ENCODE results near the gene CCDC149.
A peak's percentile ranks its signal among the peaks of the same experiment; 100 is the strongest.
"Not testable (repeated sequence)": the region's sequence is repeated elsewhere in the genome, so short reads cannot be mapped to it uniquely, and the experiment has no call there.

CCDC149 gene

DNA sequence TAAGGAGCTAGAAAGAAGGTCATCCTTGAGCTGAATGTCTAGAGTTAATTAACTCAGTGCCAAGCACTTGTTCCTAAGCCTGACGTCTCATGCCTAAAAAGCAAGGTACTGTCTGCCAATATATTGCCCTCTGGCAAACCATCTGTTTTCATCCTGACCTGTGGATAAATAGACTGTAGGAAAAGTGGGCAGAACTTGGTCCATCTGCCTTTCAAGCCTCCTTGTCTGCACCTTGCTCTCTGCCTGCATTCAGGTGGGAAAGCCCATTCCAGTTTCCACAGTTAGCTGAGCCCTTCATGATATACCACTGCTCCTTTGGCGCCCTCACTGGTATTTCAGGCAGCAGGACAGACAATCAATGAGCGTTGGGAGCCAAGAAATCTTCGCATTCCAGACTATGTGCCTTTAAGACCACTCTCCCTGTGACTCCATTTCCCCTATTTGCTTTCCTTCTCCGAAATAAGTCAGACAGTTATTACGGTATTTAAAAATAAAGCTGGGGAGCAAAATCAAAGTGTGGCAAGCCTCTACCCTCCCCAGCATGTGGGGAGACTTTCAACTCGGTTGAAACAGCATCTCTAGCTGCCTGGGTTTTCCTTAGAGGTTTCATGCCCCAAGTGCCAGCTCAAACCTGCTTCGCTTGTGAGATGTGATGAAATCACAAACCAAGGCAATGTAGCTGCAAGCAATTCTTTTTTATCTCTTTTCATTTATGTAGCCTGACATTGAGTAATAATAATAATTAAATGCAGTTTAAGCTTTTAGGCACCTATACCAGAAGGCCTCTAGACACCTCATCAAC lies 2.5 kb upstream of the CCDC149 start:
- peak; percentile 82 to 92 for DNase-seq

DNA sequence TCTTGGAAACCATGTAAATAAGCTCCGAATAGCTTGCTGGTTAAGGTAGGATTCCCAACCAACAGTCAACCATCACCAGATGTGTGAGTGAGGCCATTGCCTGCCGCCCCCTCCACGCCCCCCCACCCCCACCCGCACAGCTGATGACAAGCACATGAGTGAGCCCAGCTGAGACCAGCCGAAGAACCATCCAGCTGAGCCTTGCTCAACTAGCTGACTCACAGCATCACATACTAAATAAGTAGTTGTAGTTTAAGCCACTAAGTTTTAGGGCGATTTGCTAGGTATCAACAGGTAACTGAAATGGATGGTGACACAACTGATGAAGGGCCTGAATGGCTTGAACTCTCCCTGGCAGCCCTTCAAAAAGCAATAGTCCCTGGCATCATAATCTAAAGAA lies 1.6 kb upstream of the CCDC149 start:
- no peak for DNase-seq

DNA sequence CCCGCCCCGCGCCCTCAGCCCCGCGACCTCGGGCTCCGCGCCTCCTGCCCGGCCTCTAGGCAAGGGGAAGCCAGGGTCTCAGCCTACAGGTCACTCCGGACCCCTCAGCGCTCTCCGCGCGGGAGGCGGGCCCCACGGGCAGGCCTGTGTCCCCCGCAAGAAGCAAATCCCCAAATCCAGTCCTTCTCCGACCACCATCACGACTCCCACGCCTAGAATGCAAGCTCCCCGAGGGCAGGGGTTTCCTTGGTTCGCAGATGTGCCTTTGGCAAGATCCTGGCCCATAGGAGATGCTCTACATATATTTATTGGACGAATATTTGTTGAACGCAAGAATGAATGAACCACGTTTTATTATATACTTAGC lies 260 bp upstream of the CCDC149 start:
- DNase-seq = peak in 1 of 2 experiments; percentile 31

DNA sequence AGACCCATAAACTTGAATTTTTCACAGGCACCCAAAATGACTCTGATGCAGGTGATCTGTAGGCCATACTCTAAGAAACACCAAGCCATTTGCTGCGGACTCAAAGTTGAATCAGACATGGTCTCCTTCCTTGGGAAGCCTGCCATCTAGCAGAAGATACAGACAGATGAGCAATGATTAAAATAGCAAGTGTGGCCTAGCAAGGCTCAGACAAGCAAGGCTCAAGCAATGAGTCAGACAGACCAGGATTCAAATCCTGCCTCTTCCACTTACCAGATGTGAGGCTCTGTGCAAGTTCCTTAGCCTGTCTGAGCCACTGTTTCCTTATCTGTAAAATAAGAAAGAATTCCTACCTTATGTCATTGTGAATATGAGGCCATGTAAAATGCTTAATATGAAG lies 2.3 kb downstream of the CCDC149 start:
- DNase-seq = no peak

DNA sequence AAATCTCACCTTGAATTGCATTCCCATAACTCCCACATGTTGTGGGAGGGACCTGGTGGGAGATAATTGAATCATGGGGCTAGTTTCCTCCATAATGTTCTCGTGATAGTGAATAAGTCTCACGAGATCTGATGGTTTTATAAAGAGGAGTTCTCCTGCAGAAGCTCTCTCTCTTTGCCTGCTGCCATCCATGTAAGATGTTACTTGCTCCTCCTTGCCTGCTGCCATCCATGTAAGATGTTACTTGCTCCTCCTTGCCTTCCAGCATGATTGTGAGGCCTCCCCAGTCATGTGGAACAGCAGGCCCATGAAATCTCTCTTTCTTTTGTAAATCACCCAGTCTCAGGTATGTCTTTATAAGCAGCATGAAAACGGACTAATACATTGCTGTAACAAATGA lies 3.2 kb downstream of the CCDC149 start:
- DNase-seq = not testable (repeated sequence)

DNA sequence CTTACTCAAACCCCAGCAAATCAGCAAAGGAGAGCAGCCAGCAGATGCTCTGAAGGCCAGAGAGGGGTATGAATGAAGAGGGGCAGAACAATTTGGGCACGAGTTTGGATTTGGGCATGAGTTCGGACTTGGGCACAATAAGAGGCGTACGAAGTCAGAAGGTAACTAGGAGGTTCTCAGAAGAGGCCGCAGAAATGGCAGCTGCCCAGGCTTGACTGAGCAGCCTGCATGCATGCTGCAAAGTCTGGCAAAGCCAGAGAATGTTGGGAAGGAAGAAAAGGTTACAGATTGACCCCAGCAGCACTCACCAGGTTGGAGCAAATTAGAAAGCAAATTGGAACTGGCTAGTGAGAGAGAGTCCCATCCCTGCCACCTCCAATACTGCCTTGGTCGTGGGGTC lies 15.2 kb downstream of the CCDC149 start:
- DNase-seq = no peak

DNA sequence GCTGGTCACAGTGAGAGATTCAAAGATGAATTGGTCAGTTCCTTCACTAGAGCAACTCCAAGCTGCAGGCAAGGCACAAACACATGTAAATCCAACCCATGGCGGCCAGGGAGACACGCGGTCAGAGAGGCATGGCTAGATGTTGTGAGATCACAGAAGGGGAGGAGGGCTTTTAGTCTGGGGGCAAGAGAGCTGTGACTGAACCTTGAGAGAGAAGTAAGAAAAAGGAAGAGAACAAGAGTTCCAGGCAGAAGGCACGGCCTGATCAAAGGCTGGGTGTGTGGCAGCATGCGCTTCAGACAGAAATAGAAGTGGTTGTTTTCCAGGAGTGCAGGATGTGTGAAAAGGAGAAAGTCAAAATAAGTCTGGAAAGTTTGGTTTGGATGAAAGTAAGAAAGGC lies 15.9 kb downstream of the CCDC149 start:
- DNase-seq = no peak

DNA sequence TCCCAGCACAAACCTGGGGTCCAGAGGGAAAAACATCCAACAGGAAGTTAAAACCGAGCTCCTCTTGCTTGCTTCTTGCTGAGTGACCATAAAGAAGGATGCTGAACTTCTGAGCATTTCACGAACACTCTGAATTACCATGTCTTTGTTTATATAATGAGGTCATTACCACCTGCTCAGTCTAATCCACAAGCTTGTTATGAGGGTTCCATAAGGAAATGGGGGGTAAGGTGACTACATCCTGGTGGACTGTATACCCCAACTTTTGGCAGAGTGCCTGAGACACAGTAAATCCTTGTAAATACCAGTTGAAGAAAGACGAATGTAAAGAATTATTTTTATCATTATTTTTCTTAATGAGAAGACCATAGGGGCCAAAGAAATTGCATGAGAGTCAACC lies 16.8 kb downstream of the CCDC149 start:
- DNase-seq = no peak

DNA sequence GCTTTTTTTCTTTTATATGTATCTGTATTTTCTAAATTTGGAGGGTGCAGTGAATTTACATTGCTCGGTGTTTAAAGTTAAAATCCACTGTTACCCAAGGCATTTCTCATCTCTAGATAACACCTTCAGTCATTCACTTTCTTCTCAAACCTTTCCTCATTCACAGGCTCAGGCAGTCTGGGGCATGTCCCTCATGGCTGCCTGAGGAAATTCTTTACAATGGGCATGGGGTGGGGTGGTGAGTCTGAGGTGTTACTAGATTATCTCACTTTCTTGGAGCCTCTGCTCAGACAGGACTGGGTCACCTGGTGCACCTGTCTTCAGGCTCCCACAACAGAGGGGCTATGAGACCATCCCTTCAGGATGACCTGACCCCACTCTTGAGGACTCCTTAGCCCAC lies 17.4 kb downstream of the CCDC149 start:
- no peak for DNase-seq

DNA sequence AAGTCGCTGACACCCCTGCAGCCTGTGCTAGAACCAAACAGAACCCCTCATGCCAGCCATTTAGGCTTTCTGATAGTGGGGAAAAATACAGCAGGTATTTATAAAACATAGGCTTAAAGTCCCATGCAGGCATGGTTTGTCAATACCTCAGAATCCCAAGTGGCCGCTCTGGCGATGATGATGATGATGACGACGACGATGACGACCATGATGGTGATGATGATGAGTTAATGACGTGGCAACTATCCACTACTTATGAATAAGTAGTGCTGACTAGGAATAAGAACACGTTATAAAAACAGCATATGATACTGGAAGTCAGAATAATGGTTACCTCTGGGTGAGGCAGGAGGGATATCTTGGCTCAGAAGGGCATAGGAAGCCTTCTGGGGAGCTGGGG lies 18.0 kb downstream of the CCDC149 start:
- DNase-seq = no peak

DNA sequence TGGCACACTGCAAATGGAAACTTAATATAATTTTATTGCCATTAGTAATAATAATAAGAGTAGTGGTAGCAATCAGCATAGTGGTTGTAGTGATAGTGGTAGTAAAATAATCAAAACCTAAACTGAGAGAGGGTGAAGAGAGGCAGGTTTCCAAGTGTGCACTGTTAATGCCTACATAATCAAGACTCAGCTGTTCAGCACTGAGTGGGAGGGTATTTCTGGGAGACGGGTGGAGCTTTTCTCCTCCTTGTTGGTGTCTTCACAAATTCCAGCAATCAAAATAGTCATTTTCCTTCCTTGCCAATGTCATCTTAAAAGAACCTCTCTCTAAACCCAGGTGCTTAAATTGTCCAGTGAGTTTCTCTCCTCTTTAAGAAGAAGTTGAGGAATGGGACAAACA lies 18.6 kb downstream of the CCDC149 start:
- DNase-seq = no peak

DNA sequence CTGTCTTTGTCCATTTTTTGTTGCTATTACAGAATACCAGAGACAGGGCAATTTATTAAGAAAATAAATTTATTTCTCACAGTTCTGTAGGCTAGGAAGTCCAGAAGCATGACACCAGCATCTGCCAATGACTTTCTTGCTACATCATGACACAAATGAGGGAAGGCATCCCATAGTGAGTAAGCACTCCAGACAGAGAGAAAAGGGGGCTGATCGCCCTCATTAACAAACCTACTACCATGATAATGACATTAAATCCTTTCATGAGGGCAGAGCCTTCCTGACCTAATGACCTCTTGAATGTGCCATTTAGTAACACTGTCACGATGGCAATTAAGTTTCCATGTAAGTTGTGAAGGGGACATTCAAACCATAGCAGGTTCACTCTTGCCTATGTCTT lies 20.1 kb downstream of the CCDC149 start:
- DNase-seq = no peak

DNA sequence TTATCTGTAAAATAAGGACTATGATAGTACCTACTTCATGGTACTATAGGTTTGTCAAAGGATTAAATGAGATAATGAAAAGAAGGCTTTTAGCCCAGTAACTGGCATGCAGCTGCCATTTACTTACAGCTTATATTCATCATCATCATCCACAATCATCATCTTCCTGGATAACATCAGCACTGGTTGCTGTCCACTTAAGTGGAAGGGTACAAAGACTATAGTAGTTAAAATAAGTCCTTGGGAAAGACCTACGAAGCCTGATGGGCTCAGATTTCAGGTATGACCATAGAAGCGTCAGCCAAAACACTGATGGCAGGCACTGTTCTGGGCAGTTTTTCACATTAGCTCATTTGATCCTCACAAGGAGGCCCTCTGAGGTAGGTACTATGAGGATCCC lies 20.6 kb downstream of the CCDC149 start:
- DNase-seq = no peak

DNA sequence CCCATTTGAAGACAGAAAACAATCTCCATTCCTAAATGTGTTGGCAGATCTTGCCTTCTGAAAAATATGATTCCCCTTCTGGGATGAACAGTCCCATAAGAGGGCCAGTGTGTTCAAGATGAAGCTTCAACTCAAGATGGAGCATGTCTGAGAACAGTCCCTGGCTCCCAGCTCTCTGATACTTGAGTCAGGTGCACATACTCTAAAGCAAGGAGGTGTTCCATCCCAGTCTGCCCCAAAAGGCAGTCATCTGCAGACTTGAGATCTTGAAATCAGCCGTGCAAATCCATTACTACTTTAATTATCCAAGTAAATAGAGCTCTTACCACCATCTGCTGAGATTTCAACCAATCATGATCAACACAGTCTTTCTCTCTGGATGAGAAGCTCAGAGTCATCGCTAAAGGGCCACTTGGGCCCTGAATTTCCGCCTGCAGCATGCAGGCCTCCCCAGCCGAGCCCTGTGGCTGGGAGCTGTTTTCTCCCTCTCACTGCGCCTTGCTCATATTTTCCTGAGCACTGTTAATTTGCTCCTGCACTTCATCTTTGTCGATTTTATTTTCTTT lies 22.2 kb downstream of the CCDC149 start:
- peak; percentile 36 to 74 for DNase-seq

DNA sequence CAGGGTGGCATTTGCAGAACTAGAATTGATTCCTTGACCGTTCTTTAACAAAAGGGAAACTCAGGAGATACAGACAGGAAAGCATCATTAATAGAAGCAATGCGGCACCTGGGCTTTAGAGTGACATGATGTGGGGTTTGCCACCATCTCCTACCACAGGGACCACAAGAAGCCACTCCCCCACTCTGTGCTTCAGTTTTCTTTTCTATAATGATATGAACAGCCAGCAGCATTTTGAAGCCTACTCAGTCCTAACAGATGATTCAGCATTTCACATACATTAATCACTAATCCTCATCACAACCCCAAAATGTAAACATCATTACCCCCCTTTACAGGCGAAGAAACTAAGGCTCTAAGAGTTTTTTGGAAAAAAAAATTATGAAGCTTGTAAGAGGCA lies 22.9 kb downstream of the CCDC149 start:
- DNase-seq = no peak

DNA sequence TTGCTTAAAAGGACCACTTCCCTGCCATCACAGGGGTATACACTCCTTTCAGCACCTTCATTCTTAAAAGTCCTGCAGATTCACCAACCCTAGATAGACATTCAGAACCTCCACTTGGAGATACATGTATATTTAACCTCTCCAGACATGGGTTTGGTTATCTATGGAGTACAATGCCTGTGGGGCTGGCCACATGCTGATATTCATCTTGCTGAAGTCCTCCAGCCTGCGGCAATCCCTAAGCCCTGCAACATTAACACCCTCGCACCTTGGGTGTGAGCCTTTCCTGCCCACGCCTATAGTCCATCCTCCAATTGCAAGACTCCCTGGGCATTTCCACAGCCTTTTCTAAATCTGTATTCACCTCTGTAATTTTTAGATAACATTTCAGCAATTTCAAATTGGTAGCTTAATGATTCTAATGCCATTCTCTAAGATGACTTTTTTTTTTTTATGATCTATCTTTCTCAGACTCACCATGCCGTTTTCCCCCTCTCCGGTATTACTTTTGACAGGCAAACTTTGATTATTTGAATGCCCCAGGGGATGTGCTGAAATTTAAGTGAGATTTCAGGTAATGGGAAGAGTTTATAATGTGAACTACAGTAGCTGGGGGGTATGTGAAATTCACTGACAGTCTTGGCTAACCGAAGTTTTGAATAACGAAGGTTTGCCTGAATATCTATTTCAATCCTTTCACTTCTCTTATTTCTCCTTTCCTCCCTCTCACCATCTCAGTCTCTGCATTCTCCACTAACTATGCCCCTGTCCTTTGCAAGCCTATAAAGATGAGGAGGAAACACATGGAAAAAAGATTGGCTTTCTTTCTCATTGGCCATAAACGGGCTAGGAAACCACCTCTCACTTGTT lies 24.1 kb downstream of the CCDC149 start:
- no peak for DNase-seq

DNA sequence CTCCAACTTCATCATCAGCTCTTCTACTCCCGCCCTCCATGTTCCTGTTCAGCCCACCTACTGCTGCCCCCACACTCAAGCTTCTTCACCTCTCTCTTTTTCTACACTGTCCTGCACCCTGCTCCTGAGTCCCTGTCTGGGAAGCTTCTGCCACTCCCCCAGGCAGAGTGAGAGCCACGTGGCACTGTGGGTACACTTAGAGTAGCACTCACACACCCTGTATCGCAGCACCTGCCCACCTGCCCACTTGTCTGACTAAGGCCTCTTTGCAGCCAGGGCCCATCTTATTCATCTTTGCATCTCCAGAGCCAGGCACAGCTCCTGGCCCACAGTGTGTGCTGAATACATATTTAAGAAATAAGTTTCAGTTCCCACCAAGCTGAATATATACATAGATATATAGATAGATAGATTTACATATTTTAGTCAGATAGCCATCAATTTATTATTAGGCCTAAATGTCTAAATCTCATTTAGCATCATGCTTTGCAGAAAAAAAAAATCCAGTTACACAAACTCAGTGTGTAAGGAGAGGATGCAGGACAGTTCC lies 24.9 kb downstream of the CCDC149 start:
- DNase-seq = no peak

DNA sequence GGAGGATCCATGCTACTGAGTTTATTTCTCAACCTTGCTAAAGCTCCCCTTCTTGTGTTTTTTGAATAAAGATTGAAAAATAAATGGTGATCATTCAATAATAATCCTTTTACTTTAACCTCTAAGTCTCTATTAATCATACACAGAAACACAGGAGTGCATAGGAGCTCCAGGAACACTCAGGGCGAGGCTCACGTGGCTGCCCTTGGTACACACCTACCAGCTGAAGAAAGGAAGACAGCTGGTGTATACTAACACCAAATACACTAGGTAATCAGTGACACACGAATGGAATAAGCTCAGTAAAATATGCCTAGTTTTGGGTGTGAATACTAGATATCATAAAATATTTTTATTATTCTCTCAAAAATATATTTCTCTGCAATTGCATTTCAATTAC lies 26.2 kb downstream of the CCDC149 start:
- no peak for DNase-seq

DNA sequence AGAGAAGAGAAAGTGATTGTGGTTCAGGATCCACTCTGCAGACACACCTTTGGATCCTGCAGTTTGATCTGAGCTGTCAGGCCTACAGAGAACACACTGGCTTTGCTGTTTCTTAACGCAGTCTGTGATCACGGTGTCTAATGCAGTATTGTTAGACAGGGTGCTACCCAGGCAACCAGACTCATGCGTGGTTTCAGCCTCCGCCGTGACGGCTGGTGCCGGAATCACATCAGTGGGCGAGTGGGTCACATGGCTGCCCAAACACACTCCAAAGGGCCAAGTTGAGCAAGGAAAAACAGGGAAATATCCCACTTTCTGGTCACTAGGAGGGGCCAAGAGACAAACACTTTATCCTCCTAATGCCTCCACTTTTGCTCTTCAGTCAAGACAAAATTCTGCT lies 27.5 kb downstream of the CCDC149 start:
- no peak for DNase-seq

DNA sequence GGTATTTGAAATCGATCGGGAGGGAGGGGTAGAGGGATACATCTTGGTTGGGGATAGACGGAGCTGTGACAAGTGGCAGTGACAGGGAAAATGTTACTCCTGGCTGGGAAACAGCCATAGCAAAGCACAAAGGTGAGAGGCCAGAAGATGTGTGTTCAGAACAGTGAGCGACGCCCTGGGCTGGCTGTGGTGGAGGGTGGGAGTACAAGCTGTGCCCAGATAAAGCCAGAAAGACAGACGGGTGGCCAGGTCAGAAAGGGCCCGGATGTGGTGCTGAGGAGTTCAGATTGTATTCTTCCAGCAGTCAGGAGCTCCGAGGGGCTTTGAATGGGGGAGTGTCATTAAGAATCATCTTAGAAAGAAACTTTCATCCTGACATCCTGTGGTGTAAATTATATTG lies 27.9 kb downstream of the CCDC149 start:
- DNase-seq = no peak

DNA sequence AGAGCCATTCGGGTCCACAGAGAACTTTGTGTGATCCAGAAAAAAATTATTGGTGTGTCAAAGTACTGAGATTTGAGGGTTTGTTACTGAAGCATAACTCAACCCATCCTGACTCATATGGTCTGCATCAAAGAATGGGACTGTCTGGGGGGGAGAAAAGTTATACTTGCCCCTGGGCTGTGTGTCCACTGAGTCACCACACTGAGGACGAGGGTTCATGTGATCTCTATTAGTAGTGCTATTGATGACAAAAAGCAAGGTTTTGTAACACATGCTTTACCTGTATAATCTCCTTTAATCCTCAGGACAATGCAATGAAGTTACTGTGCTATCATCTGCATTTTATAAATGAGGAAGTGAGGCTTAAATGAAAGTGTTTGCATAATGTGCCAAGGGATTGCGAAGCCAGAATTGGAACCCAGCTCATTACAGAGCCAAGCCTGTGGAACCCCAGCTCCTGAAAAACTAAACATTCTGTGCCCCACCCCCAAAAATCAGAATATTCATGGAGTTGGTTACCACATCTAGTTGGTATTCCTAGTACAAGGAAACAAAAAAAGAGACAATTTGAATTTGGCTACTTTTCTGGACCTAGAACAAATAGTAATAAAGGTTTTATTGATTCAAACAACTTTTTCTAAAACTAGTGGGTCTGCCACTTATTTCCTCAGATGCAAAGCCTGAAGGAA lies 31.2 kb downstream of the CCDC149 start:
- no peak for DNase-seq

DNA sequence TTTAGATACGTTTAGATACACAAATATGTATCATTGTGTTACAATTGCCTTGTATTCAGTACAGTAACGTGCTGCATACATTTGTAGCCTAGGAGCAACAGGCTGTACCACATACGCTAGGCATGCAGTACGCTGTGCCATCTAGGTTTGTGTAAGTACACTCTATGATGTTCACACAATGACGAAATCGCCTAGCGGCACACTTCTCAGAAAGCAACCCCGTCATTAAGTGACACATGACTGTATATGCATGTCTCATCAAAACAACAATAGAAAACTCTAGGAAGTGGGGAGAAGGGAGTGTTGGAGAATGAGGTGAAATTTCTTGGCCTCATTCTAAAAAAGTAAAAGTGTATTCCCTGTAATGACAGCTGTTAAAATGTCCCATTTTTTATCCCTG lies 32.7 kb downstream of the CCDC149 start:
- DNase-seq = no peak

DNA sequence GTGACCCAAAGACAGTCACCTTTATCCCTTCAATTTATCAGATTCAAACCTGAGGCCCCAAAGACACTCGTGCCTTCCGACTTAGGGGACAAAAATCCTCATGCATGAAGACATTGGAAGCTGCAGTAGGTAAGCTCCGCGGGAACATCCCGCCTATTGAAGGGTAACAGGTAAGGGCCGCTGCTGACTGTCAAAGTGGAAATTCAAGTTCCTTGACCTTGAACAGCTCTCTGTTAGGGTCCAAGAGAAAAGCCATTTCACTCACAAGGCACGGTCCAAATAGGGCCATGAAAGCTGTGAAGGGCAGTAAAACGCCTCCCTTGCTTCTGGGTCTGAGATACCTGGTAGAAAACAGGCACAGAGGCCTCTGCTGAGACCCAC lies 34.2 kb downstream of the CCDC149 start:
- DNase-seq = no peak
